Measurements from ENCODE around the gene CALHM4.
"Not testable (repeated sequence)": the region's sequence is repeated elsewhere in the genome, so short reads cannot be mapped to it uniquely, and the experiment has no call there.

Gene CALHM4

DNA sequence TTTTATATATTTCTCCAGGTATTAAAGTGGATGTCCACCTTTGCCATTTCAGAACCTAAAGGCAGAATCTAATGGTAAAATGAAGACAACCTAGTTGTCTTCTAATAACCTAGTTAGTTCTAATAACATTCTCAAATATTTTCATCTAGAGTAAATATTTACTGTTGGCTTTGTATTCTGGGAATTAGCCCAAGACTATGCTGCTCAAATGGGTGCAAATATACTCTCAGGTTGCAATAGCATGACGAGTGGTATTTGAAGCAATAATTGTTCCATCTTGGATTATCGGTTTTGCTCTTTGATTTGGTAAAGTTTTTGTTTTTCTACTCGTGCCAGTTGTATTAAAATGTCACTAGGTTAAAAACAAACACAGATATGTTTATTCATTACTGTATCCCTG, 41.7 kb downstream of the CALHM4 start:
- no peak overlapping the region for H3K27ac ChIP-seq
- TF ChIP-seq ZFX (IDR thresholded peaks at IDR 0.05), result no peak
- TF ChIP-seq, protein P1, sequence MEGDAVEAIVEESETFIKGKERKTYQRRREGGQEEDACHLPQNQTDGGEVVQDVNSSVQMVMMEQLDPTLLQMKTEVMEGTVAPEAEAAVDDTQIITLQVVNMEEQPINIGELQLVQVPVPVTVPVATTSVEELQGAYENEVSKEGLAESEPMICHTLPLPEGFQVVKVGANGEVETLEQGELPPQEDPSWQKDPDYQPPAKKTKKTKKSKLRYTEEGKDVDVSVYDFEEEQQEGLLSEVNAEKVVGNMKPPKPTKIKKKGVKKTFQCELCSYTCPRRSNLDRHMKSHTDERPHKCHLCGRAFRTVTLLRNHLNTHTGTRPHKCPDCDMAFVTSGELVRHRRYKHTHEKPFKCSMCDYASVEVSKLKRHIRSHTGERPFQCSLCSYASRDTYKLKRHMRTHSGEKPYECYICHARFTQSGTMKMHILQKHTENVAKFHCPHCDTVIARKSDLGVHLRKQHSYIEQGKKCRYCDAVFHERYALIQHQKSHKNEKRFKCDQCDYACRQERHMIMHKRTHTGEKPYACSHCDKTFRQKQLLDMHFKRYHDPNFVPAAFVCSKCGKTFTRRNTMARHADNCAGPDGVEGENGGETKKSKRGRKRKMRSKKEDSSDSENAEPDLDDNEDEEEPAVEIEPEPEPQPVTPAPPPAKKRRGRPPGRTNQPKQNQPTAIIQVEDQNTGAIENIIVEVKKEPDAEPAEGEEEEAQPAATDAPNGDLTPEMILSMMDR (conservative IDR thresholded peaks at IDR 0.05), result no peak

DNA sequence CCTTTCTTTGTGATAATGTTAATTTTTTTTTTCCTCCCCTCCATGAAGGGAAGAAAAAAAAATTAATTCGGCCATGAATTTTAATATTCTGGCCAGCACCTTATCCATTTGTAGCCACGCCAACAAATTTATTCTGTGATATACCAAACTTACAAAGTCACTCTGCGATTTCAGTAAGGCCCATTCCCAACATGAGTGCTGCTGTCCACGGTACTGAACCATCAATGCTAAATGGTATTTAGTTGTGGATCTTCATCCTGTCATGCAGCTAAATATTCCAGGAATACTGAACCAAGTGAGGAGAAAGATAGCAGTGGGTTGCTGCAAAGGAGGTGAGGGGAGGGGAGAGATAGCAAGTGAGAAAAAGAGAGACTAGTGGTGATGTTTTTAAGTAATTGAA, 43.3 kb downstream of the CALHM4 start:
- no peak overlapping the region for H3K27ac ChIP-seq
- TF ChIP-seq, protein P1 (conservative IDR thresholded peaks at IDR 0.05), result no peak

DNA sequence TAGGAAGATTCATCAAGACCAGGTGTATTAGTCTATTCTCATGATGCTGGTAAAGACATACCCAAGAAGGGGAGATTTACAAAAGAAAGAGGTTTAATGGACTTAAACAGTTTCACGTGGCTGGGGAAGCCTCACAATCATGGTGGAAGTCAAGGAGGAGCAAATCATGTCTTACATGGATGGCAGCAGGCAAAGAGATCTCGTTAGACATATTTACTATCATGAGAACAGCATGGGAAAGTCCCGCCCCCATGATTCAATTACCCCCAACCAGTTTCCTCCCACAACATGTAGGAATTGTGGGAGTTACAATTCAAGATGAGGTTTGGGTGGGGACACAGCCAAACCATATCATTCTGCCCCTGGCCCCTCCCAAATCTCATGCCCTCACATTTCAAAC, 50.4 kb downstream of the CALHM4 start:
- H3K27ac ChIP-seq, result not testable (repeated sequence)

DNA sequence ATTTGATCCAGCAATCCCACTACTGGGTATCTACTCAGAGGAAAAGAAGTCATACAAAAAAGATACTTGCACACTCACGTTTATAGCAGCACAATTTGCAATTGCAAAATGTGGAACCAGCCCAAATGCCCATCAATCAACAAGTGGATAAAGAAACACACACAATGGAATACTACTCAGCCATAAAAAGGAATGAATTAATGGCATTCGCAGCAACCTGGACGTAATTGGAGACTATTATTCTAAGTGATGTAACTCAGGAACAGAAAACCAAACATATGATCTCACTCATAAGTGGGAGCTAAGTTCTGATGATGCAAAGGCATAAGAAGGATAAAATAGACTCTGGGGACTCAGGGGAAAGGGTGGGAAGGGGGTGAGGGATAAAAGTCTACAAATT, 51.3 kb downstream of the CALHM4 start:
- H3K27ac ChIP-seq, result not testable (repeated sequence)

DNA sequence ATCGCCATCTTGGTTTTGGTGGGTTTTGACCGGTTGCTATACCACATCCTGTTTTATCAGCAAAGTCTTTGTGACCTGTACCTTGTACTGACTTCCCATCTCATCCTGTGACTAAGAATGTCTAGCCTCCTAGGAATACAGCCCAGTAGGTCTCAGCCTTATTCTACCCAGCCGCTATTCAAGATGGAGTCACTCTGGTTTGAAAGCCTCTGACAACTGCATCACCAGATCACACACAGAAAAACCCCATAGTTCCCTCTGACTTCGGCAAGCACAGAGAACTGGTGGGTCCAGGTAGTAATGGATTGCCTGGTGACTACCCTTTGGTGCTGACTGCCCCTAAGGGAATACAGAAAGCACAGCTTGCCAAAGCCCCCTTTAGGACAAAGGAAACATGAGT, 52.4 kb downstream of the CALHM4 start:
- no peak overlapping the region for H3K27ac ChIP-seq
- no peak for TF ChIP-seq ZFX (IDR thresholded peaks at IDR 0.05)
- TF ChIP-seq, protein P1 (conservative IDR thresholded peaks at IDR 0.05), result no peak
